Suppressor macrophage treated with lipopolysaccharide for 4 hours (primary cell): ENCODE data around the gene GNB2.

Experiments used
- DNase-seq: peaks from one replicate; pipeline ENCODE4 v3.0.0-alpha.2; 2020

GNB2 gene

GRCh38 chr7:100682228-100682741 is 8.7 kb downstream of the GNB2 start:
- DNase-seq: no peak

- no peak for DNase-seq
These were observed 9.6 kb downstream of the GNB2 start for GRCh38 chr7:100682991-100683658.

GRCh38 chr7:100683659-100684533 is 10.4 kb downstream of the GNB2 start:
- DNase-seq: no peak

- no peak for DNase-seq
These were observed 11.0 kb downstream of the GNB2 start for GRCh38 chr7:100684534-100685042.

GRCh38 chr7:100685049-100685605 is 11.6 kb downstream of the GNB2 start:
- no peak for DNase-seq

GRCh38 chr7:100685631-100686145 is 12.1 kb downstream of the GNB2 start:
- DNase-seq: no peak

GRCh38 chr7:100686201-100686821 is 12.8 kb downstream of the GNB2 start:
- DNase-seq: no peak

- DNase-seq: no peak
These were observed 13.3 kb downstream of the GNB2 start for GRCh38 chr7:100686822-100687211.

GRCh38 chr7:100687261-100687660 is 13.7 kb downstream of the GNB2 start:
- DNase-seq: no peak

- no peak for DNase-seq
These were observed 14.3 kb downstream of the GNB2 start for GRCh38 chr7:100687751-100688300.

- DNase-seq: no peak
These were observed 14.9 kb downstream of the GNB2 start for GRCh38 chr7:100688326-100688860.

GRCh38 chr7:100689230-100690135 is 15.9 kb downstream of the GNB2 start:
- no peak for DNase-seq

- peak; percentile 87 for DNase-seq
These were observed 18.4 kb downstream of the GNB2 start for GRCh38 chr7:100691676-100692577.

- no peak for DNase-seq
These were observed 19.0 kb downstream of the GNB2 start for GRCh38 chr7:100692578-100692961.

GRCh38 chr7:100693312-100694097 is 20.0 kb downstream of the GNB2 start:
- DNase-seq: peak; percentile 15

GRCh38 chr7:100694098-100694745 is 20.7 kb downstream of the GNB2 start, which contains the start of gene GIGYF1:
Gene GIGYF1, minus strand, starts transcription at chr7:100694250. Its CDS starts 6,012 bp downstream, at chr7:100688238.
- DNase-seq: peak; percentile 71

- no peak for DNase-seq
These were observed 22.6 kb downstream of the GNB2 start for GRCh38 chr7:100696123-100696521.

- no peak for DNase-seq
These were observed 25.5 kb downstream of the GNB2 start for GRCh38 chr7:100699018-100699417.
